ENCODE measurements around the gene LYL1.

The LYL1 gene

GRCh38 chr19:13063461-13064091, 39.1 kb downstream of the LYL1 start:
- H3K27me3 ChIP-seq (ENCODE audit: control insufficient read depth in 1 of 2, insufficient read depth in 1 of 2, low read length in 2 of 2), result peaks cover 0 to 59% of the 10 kb centered on the region in 2 experiments

DNA sequence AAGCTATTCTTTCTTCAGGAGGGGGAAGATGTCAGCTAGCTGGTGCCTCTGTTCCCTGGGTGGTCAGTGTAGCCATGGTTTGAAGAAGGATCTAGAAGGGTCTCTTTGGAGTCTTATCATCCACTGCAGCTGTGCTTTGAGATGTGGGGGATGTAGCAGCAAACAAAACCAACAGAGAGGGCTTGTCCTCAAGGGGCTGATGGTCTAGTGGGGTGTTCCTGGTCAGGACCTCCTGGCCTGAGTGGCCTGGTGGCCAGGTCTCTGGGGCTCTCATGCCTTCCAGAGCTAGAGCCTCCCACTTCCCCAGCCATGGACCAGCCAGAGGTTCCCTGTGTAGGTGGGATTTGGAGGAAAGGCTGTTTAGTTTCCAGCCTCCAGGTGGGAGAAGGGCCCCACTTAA, 40.3 kb downstream of the LYL1 start:
- Histone ChIP-seq H3K4me3 (ENCODE audit: insufficient read depth in 1 of 2, low read depth in 1 of 2, low read length in 2 of 2) (peak overlapping the region in 1 of 2 experiments; percentile 66), H3K36me3 (ENCODE audit: control insufficient read depth in 1 of 2, insufficient read depth in 2 of 2, low read depth in 1 of 2, low read length in 2 of 2) (peaks cover 0 to 16% of the 10 kb centered on the region in 2 experiments), H2AFZ (ENCODE audit: low read depth, low read length) (no peak overlapping the region), H3K18ac (ENCODE audit: low read depth in 1 of 2, low read length in 2 of 2) (no peak overlapping the region), H2BK12ac (ENCODE audit: low read length in 2 of 2) (no peak overlapping the region), H3K4me1 (ENCODE audit: control insufficient read depth, insufficient read depth, low read depth, low read length) (peaks cover 27% of the 10 kb centered on the region), H3K14ac (ENCODE audit: low read length in 2 of 2) (no peak overlapping the region), H2BK5ac (ENCODE audit: low read depth, low read length, poor library complexity, severe bottlenecking) (no peak overlapping the region), H3K79me1 (replicated peaks; ENCODE audit: low read length, poor library complexity, severe bottlenecking) (no peaks in the 10 kb centered on the region), H3K9me3 (ENCODE audit: control insufficient read depth, low read length) (no peaks in the 10 kb centered on the region), H4K8ac (ENCODE audit: low read length) (no peak overlapping the region), H3K27ac (ENCODE audit: low read length, poor library complexity, severe bottlenecking) (no peak overlapping the region), H4K91ac (ENCODE audit: low read length) (no peak overlapping the region), H2BK15ac (ENCODE audit: low read depth, poor library complexity, severe bottlenecking) (no peak overlapping the region), H3K9ac (ENCODE audit: low read length) (peak overlapping the region; percentile 79), H2AK5ac (ENCODE audit: low read length, severe bottlenecking) (no peak overlapping the region), H2BK120ac (ENCODE audit: low read depth, low read length) (no peak overlapping the region), H3K4me2 (ENCODE audit: low read length, poor library complexity, severe bottlenecking) (no peak overlapping the region), H3K4ac (ENCODE audit: low read depth in 1 of 2, low read length in 2 of 2) (no peak overlapping the region), H3K27me3 (ENCODE audit: control insufficient read depth in 1 of 2, insufficient read depth in 1 of 2, low read length in 2 of 2) (peaks cover 0 to 51% of the 10 kb centered on the region in 2 experiments), H3K23ac (ENCODE audit: low read length in 2 of 2) (no peak overlapping the region)
- no peak for DNase-seq

More at GRCh38 chr19:13063461-13064091, 39.1 kb downstream of the LYL1 start:
- Histone ChIP-seq H3K4me1 (ENCODE audit: control insufficient read depth, insufficient read depth, low read depth, low read length) (peaks cover 18% of the 10 kb centered on the region), H2BK120ac (ENCODE audit: low read depth, low read length) (no peak overlapping the region), H3K79me1 (replicated peaks; ENCODE audit: low read length, poor library complexity, severe bottlenecking) (no peaks in the 10 kb centered on the region), H3K18ac (ENCODE audit: low read depth in 1 of 2, low read length in 2 of 2) (no peak overlapping the region), H3K27ac (ENCODE audit: low read length, poor library complexity, severe bottlenecking) (no peak overlapping the region), H3K14ac (ENCODE audit: low read length in 2 of 2) (no peak overlapping the region), H3K9ac (ENCODE audit: low read length) (peak overlapping the region; percentile 79), H3K4ac (ENCODE audit: low read depth in 1 of 2, low read length in 2 of 2) (no peak overlapping the region), H2BK5ac (ENCODE audit: low read depth, low read length, poor library complexity, severe bottlenecking) (no peak overlapping the region), H4K8ac (ENCODE audit: low read length) (no peak overlapping the region), H2AFZ (ENCODE audit: low read depth, low read length) (no peak overlapping the region), H3K4me2 (ENCODE audit: low read length, poor library complexity, severe bottlenecking) (no peak overlapping the region), H3K9me3 (ENCODE audit: control insufficient read depth, low read length) (no peaks in the 10 kb centered on the region), H2AK5ac (ENCODE audit: low read length, severe bottlenecking) (no peak overlapping the region), H3K4me3 (ENCODE audit: insufficient read depth in 1 of 2, low read depth in 1 of 2, low read length in 2 of 2) (no peak overlapping the region), H3K36me3 (ENCODE audit: control insufficient read depth in 1 of 2, insufficient read depth in 2 of 2, low read depth in 1 of 2, low read length in 2 of 2) (peaks cover 0 to 18% of the 10 kb centered on the region in 2 experiments), H2BK12ac (ENCODE audit: low read length in 2 of 2) (no peak overlapping the region), H3K23ac (ENCODE audit: low read length in 2 of 2) (no peak overlapping the region), H4K91ac (ENCODE audit: low read length) (no peak overlapping the region), H2BK15ac (ENCODE audit: low read depth, poor library complexity, severe bottlenecking) (no peak overlapping the region)
- DNase-seq, result no peak
- WGBS, result 76% methylated on average over 5 of the region's 5 CpGs

GRCh38 chr19:13060964-13061927, 41.4 kb downstream of the LYL1 start:
- H3K27me3 ChIP-seq (ENCODE audit: control insufficient read depth in 1 of 2, insufficient read depth in 1 of 2, low read length in 2 of 2), result peaks cover 0 to 43% of the 10 kb centered on the region in 2 experiments
- peaks cover 0 to 11% of the 10 kb centered on the region in 2 experiments for H3K36me3 ChIP-seq (ENCODE audit: control insufficient read depth in 1 of 2, insufficient read depth in 2 of 2, low read depth in 1 of 2, low read length in 2 of 2)
- peak; percentile 76 for DNase-seq
- H4K8ac ChIP-seq (ENCODE audit: low read length), result peak overlapping the region; percentile 83
- H2AFZ ChIP-seq (ENCODE audit: low read depth, low read length), result no peak overlapping the region
- H3K4me3 ChIP-seq (ENCODE audit: insufficient read depth in 1 of 2, low read depth in 1 of 2, low read length in 2 of 2), result peak overlapping the region; percentile 41 to 66
- no peaks in the 10 kb centered on the region for H3K9me3 ChIP-seq (ENCODE audit: control insufficient read depth, low read length)
- H3K79me1 ChIP-seq (replicated peaks; ENCODE audit: low read length, poor library complexity, severe bottlenecking), result no peaks in the 10 kb centered on the region
- no peak overlapping the region for H4K91ac ChIP-seq (ENCODE audit: low read length)
- H3K4ac ChIP-seq (ENCODE audit: low read depth in 1 of 2, low read length in 2 of 2), result no peak overlapping the region
- peak overlapping the region; percentile 39 for H2BK15ac ChIP-seq (ENCODE audit: low read depth, poor library complexity, severe bottlenecking)
- H2AK5ac ChIP-seq (ENCODE audit: low read length, severe bottlenecking), result no peak overlapping the region
- peak overlapping the region; percentile 66 for H2BK120ac ChIP-seq (ENCODE audit: low read depth, low read length)
- peak overlapping the region; percentile 21 to 35 for H2BK12ac ChIP-seq (ENCODE audit: low read length in 2 of 2)
- peaks cover 37% of the 10 kb centered on the region for H3K4me1 ChIP-seq (ENCODE audit: control insufficient read depth, insufficient read depth, low read depth, low read length)
- H3K18ac ChIP-seq (ENCODE audit: low read depth in 1 of 2, low read length in 2 of 2), result peak overlapping the region; percentile 60 to 67
- H3K23ac ChIP-seq (ENCODE audit: low read length in 2 of 2), result no peak overlapping the region
- 2% methylated on average over 37 of the region's 40 CpGs for WGBS
- peak overlapping the region; percentile 98 for H3K4me2 ChIP-seq (ENCODE audit: low read length, poor library complexity, severe bottlenecking)
- peak overlapping the region; percentile 79 for H3K9ac ChIP-seq (ENCODE audit: low read length)
- no peak overlapping the region for H3K27ac ChIP-seq (ENCODE audit: low read length, poor library complexity, severe bottlenecking)
- H2BK5ac ChIP-seq (ENCODE audit: low read depth, low read length, poor library complexity, severe bottlenecking), result no peak overlapping the region
- H3K14ac ChIP-seq (ENCODE audit: low read length in 2 of 2), result peak overlapping the region in 1 of 2 experiments; percentile 71

Measured in mesenchymal stem cell (in vitro differentiated cells and primary cell).